OCI-LY3 (cell line): ENCODE results near the gene LIF.
A peak's percentile ranks its signal among the peaks of the same experiment; 100 is the strongest.

Source experiments
- H2AFZ ChIP-seq: fragments of 200-600, 300-600 bp; shearing (Covaris generic); 2 replicates; pipeline ENCODE4 v1.6.0; 2014; ENCODE audit warnings: antibody characterized with exemption, low read depth, low read length
- H3K27ac ChIP-seq: fragments of 200-600, 300-600 bp; sonication (generic); 2 replicates; pipeline ENCODE4 v1.5.1; 2014; ENCODE audit warnings: mild to moderate bottlenecking, low read length, moderate library complexity, mixed read lengths
- H3K27me3 ChIP-seq: fragments of 200-600, 300-600 bp; sonication (generic); 2 replicates; pipeline ENCODE4 v1.6.1; 2014; ENCODE audit warnings: low read depth, low read length, mixed read lengths
- H3K36me3 ChIP-seq: fragments of 200-600, 300-600 bp; sonication (generic); replicated peaks from 2 replicates; pipeline ENCODE3; 2014; ENCODE audit warnings: low read depth, low read length, mixed read lengths
- H3K4me1 ChIP-seq: fragments of 300-600, 200-600 bp; sonication (generic); 2 replicates; pipeline ENCODE4 v1.6.1; 2014; ENCODE audit warnings: low read length, mixed read lengths
- H3K4me2 ChIP-seq: fragments of 200-600, 300-600 bp; sonication (generic); 2 replicates; pipeline ENCODE4 v1.6.1; 2014; ENCODE audit warnings: low read length, mixed read lengths
- H3K4me3 ChIP-seq: fragments of 300-600, 200-600 bp; sonication (generic); 2 replicates; pipeline ENCODE4 v1.5.1; 2014; ENCODE audit warnings: antibody characterized with exemption, mild to moderate bottlenecking, low read length, moderate library complexity
- H3K79me2 ChIP-seq: fragments of 300-600, 200-600 bp; shearing (Covaris generic); 2 replicates; pipeline ENCODE4 v1.6.1; 2014; ENCODE audit warnings: mild to moderate bottlenecking, low read length, mixed read lengths
- H3K9ac ChIP-seq: fragments of 300-600, 200-600 bp; shearing (Covaris generic); 2 replicates; pipeline ENCODE4 v1.6.0; 2014; ENCODE audit warnings: mild to moderate bottlenecking, low read length, moderate library complexity
- H3K9me3 ChIP-seq: fragments of 200-600, 300-600 bp; shearing (Covaris generic); 2 replicates; pipeline ENCODE4 v1.6.1; 2014; ENCODE audit warnings: low read length, mixed read lengths; ENCODE audit not compliant: insufficient read depth
- H4K20me1 ChIP-seq: fragments of 200-600, 300-600 bp; sonication (generic); 2 replicates; pipeline ENCODE4 v1.6.1; 2016; ENCODE audit warnings: low read length, mixed read lengths; ENCODE audit not compliant: insufficient read depth
- EZH2phosphoT487 ChIP-seq: fragments of 200-600 bp; shearing (Covaris generic); IDR thresholded peaks from 2 replicates; pipeline ENCODE4 v1.6.1; 2018; ENCODE audit warnings: antibody characterized with exemption, mixed run types, low read depth
- TF ChIP-seq, protein P1 (sequence below): fragments of 200-600, 300-600 bp; sonication (generic); IDR thresholded peaks from 2 replicates; pipeline ENCODE4 v1.5.1; 2014; ENCODE audit warnings: antibody characterized with exemption, low read length, low read depth

Gene LIF

DNA sequence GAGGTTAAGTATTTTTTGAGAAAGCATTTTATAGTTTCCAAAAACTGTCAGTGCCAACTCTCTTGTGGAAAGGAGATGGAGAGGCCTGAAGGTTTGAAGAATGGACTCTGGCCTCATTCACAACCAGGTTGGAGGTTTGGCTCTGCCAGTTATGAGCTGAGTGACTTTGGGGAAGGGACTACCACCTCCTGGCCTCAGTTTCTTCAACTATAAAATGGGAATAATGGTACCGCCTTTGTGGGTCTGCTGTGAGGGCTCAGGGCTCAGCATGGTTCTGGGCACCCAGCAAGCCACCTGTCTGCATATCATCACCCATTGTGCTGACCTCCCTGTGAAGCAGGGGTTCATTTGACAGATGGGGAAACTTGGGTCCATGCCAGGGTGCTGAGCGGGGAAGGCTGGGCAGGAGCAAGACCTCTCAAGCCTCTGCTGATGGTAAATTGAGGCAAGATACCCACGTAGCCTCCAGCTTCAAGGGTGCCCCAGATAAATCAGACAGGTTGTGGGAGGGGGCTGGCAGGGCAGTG lies 3.5 kb upstream of the LIF start:
- Histone ChIP-seq H3K79me2 (no peaks in the 10 kb centered on the region), H3K4me1 (peaks cover 43% of the 10 kb centered on the region), H3K4me3 (no peak overlapping the region), H4K20me1 (no peaks in the 10 kb centered on the region), H3K9ac (no peak overlapping the region), H3K27ac (no peak overlapping the region), H3K36me3 (no peaks in the 10 kb centered on the region), H3K27me3 (peaks cover 24% of the 10 kb centered on the region), H3K4me2 (peak overlapping the region; percentile 59; the same call in 1 of the 2 replicates), H2AFZ (no peak overlapping the region), H3K9me3 (no peaks in the 10 kb centered on the region)
- TF ChIP-seq EZH2phosphoT487 = no peak
- TF ChIP-seq, protein P1, sequence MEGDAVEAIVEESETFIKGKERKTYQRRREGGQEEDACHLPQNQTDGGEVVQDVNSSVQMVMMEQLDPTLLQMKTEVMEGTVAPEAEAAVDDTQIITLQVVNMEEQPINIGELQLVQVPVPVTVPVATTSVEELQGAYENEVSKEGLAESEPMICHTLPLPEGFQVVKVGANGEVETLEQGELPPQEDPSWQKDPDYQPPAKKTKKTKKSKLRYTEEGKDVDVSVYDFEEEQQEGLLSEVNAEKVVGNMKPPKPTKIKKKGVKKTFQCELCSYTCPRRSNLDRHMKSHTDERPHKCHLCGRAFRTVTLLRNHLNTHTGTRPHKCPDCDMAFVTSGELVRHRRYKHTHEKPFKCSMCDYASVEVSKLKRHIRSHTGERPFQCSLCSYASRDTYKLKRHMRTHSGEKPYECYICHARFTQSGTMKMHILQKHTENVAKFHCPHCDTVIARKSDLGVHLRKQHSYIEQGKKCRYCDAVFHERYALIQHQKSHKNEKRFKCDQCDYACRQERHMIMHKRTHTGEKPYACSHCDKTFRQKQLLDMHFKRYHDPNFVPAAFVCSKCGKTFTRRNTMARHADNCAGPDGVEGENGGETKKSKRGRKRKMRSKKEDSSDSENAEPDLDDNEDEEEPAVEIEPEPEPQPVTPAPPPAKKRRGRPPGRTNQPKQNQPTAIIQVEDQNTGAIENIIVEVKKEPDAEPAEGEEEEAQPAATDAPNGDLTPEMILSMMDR = no peak

DNA sequence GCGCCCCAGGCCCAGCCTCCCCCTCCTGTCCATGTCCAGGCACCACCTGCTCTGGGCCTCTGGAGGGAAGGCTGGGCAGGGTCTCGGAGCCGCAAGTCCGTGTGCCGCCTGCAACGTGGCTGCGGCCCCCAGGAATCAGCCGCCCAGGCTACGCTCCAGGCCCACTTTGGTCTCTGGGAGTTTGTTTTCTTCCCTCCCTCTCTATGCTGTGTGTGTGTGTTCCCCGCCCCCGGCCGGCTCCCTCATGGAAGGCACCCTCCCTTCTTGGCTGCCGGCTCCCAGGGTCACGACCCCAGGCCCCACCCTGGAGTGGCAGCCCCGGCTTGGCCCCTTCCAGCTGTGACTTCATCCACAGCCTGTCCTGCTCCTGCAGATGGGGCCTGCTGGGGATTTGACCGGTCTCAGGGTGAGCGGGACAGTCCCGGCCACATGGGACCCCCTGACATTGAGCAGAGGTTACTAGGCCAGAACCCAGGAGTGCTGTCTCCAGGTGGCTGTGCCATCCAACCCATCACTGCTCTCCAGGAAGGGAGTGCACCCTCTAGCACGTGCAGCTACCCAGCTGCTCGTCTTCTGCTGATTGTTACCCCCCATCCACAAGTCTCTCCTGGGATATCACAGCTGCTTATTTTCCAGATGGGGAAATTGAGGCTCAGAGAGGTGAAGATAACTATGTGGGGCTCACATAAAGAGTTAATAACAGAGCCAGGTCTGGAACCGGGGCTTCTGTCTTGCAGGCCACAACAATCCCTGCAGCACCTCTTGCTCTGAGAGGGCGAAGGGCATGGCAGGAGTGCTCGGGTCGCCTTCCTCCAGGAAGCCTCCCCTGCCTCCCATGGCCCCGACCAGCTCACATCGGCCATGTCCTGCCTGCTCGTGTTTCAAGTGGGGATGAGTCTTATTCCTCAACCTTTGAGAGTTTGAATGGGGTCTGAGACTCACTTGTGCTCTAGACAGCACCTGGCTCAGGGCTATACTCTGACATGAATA lies 2.8 kb upstream of the LIF start:
- peaks cover 24% of the 10 kb centered on the region for H3K27me3 ChIP-seq
- H3K4me2 ChIP-seq = no peak overlapping the region
- no peak overlapping the region for H3K27ac ChIP-seq
- no peaks in the 10 kb centered on the region for H3K36me3 ChIP-seq
- no peaks in the 10 kb centered on the region for H3K9me3 ChIP-seq
- no peak overlapping the region for H2AFZ ChIP-seq
- no peaks in the 10 kb centered on the region for H4K20me1 ChIP-seq
- no peak for TF ChIP-seq EZH2phosphoT487
- TF ChIP-seq, protein P1 = no peak
- H3K4me3 ChIP-seq = no peak overlapping the region
- no peaks in the 10 kb centered on the region for H3K79me2 ChIP-seq
- H3K4me1 ChIP-seq = peaks cover 43% of the 10 kb centered on the region
- no peak overlapping the region for H3K9ac ChIP-seq

DNA sequence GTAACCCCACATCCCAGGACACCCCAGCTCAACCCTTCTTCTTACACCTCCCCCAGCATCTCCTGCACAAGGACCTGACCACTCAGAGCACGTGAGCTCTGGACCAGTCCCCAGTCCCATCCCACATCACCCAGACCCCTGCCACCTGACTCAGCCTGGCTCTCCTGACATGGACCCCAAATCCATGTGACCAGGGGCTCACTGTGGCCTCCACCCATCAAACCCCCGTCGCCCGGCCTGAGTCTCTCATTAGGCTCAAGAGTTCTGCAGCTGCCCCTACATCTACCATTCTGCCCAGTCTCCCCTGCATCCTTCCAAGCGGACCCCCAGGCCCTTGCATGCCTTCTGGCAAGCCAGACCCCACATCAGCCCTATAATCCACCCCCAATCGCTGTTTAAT lies 1.9 kb upstream of the LIF start:
- Histone ChIP-seq H3K27ac (no peak overlapping the region), H3K4me2 (no peak overlapping the region), H3K36me3 (no peaks in the 10 kb centered on the region), H3K79me2 (no peaks in the 10 kb centered on the region), H3K9me3 (no peaks in the 10 kb centered on the region), H4K20me1 (no peaks in the 10 kb centered on the region), H3K4me3 (no peak overlapping the region), H3K27me3 (peaks cover 24% of the 10 kb centered on the region), H3K9ac (no peak overlapping the region), H2AFZ (no peak overlapping the region), H3K4me1 (peaks cover 37% of the 10 kb centered on the region)
- no peak for TF ChIP-seq EZH2phosphoT487
- TF ChIP-seq, protein P1 = no peak

DNA sequence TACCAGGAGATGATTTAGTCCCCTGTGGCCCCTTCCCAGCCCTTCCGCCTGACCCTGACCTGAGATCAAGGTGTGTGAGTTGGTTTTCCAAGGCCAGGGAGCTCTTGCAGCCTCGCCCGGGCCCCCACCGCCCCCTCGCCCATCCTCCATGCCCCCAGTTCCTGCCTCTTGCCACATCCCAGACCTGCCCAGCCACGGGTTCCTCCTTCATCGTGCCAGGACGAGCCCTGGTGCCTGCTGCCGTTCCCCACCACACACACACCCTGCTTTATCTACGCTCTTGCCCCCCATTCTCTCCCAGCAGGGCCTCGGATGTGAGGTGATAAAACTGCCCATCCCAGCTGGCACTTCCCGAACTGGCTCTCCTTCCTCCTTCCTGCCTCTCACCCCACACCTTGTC lies 1.4 kb upstream of the LIF start:
- Histone ChIP-seq H3K4me3 (no peak overlapping the region), H3K9ac (no peak overlapping the region), H3K27ac (no peak overlapping the region), H3K79me2 (no peaks in the 10 kb centered on the region), H3K4me2 (no peak overlapping the region), H3K27me3 (peaks cover 24% of the 10 kb centered on the region), H3K9me3 (no peaks in the 10 kb centered on the region), H2AFZ (no peak overlapping the region), H4K20me1 (no peaks in the 10 kb centered on the region), H3K36me3 (no peaks in the 10 kb centered on the region), H3K4me1 (peaks cover 32% of the 10 kb centered on the region)
- no peak for TF ChIP-seq EZH2phosphoT487
- TF ChIP-seq, protein P1 = no peak
